ENCODE data around the gene EZH2.

EZH2 gene

DNA sequence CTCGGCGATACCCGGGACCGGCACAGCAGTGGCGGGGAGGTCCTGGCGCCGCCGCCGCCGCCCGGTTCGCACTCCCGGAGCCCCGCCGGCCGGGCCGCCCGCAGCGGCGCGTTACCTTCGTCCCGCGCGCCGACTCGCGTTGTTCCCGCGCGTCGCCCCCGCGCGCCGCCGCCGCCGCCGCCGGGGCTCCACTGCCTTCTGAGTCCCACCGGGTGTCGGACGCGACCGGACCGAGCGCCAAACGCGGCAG, at the start of gene EZH2:
Gene EZH2 (minus strand): TSS at position 243 of the 250 bp plus-strand sequence. CDS start 36,993 bp downstream, outside the sequence.
- DNase-seq (ENCODE audit: low read depth), result no peak

DNA sequence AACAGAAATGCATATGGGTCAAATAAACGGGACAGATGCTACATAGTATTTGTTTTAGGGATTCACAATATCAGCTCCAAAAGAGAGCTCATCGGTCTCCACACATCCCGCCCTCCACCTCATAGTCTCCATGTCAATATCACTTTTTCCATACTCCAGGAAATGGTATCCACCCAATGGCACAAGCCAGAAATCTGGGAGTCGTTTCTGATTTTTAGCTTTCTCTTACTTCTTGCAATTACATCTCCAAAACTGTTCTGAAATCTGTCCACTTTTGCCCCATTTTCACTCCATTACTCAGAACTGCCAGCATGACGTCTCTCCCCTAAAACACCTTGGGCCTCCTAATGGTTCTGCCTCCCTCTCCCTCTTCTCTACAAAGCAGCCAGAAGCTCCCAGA, 47.4 kb upstream of the EZH2 start:
- DNase-seq (ENCODE audit: low read depth), result no peak

DNA sequence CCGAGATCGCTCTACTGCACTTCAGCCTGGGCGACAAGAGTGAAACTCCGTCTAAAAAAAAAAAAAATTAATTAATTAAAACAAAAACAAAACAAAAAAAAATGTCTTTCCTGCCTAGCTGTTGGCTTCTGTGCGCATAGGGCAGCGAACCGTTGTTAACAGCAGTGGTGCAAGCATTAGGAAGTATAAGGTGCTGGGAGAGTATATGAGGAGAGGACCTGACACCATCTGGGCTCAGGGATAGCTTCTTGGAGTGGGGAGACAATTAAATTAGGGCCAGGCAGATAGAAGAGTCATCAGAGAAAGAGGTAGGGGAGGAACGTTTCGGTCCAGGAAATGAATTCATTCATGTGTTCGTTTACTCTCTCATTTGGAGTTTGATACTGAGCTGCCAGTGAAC, 46.2 kb upstream of the EZH2 start:
- DNase-seq (ENCODE audit: low read depth), result no peak

DNA sequence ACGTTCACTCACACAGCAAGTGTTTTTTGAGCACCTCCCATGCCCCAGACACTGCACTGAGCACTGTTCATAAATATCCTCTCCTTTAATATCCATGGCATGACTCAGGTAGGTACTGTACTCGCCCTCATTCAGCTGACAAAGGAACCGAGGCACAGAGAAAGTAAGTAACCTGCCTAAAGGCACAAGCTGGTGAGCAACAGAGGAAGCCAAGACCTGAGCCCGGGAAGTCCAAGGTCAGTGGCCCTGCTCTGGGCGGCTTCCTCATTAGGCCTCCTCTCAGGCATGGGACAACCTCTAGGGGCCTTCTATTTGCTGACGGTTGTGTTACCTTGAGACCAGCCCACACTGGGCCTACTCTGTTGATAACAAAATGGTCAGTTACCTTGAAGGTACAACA, 45.1 kb upstream of the EZH2 start:
- DNase-seq (ENCODE audit: low read depth), result no peak

DNA sequence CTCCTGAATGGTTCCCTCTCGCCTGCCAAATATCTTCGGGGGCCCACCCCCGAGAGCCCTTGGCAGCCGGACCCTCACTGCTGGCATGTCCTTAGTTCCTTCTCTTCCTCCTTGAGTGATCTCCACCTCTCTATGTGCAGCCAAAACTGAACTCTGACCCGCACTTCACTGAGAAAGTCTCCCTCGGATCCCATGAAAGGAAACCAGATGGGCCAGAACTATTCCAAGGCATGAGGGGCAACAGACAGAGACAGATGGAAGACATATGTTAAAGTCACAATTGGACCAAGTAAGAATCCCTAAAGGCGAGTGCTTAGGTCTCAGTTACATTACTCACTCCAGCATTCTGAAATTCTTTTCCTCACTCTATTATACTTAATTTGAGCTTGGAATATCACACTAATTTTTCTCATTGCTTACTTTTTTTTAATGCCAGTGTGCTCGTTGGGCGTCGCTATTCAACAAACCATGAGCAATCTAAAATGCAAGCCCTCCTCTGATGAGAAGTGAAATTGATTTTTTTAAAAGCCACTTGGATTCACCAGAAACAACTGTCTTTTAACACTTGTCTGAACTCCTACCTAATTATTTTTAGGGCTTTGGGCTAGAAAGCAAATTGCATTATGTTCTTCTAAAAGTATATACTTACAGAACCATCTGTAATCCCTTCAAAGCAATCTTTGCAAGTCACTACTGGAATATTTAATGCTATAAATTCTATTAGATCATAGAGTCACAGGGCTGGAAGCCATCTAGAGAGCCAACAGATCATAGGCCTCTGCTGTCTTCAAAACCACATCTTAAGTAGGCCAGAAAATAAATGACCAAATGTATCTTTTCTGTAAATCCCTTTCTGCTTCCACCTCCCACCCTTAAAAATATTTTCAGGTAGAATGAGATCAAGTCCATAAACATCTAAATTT, 43.3 kb upstream of the EZH2 start:
- no peak for DNase-seq (ENCODE audit: low read depth)

DNA sequence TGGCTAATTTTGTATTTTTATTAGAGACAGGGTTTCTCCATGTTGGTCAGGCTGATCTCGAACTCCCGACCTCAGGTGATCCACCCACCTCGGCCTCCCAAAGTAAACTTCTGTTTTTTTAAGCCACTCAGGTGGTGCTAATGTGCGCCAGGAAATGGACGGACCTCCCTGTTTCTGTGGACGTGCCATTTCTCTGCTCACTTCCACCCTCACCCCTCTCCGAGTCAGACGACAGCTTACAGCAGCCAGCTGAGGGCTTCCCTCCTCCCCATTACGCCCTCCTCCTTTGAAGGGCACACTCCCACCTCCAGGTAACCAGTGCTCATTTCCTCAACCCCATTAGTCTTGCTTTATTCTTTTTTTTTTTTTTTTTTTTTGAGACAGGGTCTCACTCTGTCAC, 41.7 kb upstream of the EZH2 start:
- DNase-seq (ENCODE audit: low read depth), result no peak

DNA sequence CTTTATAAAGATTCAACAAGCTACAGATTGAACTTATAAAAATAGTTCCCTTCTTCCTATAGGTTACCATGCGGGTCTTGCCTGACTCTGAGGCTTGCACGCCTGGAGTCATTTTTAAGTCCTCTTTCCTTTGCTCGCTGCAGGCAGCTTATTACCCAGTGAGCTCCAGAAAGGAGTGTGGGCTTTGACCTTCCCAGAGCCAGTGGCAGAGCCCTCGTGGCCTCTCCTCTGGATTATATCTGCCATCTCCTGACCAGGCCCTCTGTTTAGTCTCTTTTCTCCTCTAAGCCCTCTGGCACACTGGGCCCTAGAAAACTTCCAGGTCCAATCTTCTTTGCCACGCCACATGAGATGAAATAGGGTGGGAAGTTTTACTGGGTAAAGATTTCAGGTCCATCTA, 39.9 kb upstream of the EZH2 start:
- DNase-seq (ENCODE audit: low read depth), result no peak

DNA sequence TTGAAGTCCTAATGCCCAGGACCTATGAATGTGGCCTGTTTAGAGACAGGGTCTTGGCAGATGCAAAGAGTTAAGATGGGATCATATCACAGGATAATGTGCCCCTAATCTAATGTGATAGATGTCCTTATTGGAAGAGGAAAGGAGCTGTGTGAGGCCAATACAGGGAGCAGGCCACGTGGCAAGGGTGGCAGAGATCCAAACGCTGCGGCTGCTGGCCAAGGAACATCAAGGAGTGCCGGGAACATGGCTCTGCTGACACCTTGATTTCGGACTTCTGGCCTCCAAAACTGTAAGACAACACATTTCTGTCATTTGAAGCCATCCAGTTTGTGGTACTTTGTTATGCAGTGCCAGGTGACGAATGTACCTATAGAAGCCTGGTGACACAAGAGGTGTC, 37.7 kb upstream of the EZH2 start:
- DNase-seq (ENCODE audit: low read depth), result no peak

DNA sequence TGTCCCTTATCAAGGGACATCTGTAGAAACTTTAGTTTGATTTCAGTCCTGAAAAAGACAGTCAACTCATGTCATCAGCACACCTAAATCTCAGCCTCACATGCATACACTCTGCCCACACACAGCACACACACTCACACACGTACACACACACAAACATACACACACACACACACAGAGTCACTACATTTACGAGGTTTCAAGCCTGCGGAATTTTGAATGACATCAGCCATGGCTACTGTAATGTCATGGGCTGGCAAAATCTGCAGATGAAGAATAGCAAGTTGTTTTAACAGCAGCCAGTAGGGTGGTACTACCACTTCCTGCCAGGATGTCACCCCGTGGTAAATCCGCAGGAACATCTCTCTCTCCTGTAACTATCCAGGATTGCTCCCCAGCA, 37.1 kb upstream of the EZH2 start:
- no peak for DNase-seq (ENCODE audit: low read depth)

DNA sequence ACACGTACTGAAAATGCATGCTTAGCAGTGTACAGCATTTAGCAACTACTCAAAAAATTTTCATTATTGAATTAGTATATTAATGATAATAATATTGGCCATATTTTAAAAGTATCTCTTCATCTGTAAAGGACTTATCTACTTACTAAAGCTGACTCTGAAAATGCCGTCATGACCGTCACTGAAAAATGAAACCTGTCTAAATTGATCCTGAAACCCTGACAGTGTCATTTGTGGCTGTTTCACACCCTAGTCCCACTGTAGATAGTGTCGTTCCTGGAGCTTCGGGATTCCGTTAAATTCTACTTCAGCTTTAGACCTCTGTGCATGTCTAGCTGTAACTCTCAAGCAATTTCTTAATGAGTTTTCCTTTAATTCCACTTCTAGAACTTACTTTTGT, 35.8 kb upstream of the EZH2 start:
- no peak for DNase-seq (ENCODE audit: low read depth)

DNA sequence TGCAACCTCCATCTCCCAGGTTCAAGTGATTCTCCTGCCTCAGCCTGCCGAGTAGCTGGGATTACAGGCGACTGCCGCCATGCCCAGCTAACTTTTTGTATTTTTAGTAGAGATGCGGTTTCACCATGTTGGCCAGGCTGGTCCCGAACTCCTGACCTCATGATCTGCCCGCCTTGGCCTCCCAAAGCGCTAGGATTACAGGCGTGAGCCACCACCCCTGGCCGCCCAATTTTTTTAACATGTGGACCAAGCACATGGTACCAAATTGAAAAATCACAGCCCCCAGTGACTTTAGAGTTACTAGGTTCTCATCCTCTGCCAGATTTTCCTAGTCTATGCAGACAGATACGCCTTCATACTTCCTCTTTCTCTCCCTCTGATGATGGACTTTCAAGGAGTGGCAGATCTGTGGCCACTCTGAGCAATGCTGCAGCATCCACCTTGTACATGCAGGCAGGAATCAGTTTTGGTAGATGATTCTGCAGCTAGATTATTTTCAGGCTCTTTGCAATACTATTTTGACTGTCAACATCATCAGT, 34.0 kb upstream of the EZH2 start:
- no peak for DNase-seq (ENCODE audit: low read depth)

DNA sequence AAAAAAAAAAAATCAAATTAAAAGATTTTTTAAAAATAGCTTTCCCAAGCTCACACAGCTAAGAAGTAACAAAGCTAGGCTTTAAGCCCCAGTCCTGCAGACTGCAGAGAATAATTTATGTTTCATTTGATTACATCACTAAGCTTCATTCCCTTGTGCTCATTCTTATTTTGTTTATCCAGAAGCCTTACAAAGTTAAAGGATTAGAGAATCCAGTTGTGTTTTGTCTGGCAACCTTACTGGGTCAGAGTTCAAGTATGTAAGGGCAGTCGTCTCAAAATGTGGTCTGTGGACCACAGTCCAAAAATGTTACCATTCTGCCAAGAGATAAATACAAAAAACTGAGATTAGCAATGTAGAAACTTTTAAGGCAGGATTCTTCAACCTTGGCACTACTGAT, 32.1 kb upstream of the EZH2 start:
- no peak for DNase-seq (ENCODE audit: low read depth)

DNA sequence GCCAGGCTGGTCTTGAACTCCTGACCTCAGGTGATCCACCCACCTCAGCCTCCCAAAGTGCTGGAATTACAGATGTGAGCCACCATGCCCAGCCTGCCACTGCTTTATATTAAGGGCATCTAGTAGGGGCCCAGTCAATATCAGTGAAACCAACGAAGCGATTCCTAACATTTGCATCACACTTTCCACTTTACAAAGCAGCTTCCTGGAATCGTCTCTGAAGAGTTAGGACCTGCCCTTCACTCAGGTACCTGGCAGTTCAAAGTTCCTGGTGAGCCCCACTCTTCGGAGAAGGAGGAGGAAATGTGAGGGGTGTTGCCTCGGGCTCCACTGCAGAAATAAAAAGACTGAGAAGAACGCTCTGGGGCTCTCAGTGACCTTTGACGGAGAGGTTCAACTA, 31.1 kb upstream of the EZH2 start:
- no peak for DNase-seq (ENCODE audit: low read depth)

DNA sequence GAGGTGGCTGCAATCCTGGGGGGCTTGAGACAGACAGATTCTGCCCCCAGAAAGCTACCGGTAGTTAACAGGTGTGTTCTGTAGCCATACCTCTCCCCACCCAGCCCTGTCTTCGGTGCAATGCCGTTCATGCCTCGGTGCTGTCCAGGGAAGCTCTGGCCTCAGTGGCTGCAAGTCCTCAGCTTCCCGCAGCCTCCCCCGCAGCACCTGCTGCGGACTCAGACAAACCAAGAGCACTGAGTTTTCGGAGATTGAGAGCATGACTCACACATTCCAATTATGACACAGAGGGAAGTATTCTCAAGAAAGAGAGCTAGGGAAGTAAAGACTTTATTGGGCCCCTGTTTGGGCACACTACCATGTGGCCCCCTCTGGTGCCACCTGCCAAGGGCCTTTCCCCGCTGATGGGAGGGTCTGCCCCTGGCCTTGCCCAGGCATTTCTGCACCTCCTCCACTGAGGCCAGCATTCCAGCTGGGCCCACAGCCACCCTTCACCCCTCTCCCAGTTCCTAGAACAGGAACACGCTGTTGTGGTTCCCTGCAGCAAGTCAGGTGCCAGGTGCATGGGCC, 30.2 kb upstream of the EZH2 start:
- peak; percentile 11 for DNase-seq (ENCODE audit: low read depth)

DNA sequence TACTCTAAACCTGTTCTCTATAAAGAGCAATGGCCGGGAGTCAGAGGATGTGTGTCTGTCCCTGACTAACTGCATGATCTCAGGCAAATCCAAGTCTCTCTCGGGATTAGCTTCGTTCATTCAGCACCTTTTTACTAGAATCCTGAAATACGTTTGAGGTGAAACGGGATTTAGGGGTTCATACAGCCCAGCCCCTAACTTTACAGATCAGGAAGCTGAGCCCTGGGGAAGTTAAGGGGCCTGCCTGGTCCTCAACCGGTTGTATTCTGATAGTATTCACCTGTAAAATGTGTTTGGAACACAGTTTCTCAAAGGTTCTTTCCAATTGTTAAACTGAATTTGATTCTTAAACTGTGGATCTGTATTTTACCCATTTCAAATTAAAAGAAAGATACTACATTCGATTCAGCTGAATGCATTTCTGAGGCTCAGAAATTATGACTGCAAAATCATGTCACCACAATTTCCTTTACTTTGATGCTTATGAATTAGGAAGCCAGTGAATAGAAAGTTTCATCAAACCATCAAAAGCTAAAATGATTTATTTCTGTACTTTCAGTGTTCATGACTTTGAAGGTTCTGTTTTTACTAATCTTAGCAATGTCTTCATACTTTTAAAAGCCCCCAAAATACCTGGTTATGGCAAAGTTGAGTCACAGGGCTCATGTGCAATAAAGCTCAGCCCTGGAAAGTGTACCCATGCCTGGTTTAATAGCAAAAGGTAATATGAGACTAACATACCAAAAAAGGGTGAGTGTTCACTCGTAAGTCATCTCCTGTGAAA, 28.9 kb upstream of the EZH2 start:
- peak; percentile 19 for DNase-seq (ENCODE audit: low read depth)

DNA sequence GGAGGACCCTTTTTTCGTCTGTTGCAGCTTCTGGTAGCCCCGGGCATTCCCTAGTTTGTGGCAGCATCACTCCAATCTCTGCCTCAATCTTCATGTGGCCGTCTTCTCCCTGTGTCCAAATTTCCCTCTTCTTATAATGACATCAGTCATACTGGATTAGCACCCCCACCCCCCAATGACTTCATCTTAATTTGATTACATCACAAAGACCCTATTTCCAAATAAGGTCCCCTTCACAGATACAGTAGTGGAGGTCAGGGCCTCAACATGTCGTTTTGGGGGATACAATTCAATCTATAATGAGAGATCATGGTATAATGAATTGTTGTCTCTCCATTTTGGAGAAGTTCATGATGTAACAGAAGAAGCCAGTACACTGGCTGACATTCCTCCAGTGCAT, 28.1 kb upstream of the EZH2 start:
- DNase-seq (ENCODE audit: low read depth), result no peak

DNA sequence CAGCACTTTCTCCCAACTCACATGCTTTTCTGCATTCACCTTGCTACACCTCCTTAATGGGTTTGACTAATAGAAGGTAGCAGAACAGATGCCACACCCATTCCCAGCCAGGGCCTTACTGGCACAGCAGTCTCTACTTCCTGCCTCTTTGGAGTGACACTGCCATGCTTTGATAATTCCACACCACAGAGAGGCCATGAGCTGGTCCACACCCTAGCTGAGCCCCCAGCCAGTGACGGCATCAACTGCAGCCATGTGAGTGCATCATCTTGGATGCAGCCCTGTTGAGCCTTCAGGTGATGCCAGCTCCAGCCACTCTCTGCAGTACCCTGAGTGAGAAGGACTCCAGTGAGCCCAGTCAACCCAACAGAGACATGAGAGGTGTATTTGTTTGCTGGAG, 27.5 kb upstream of the EZH2 start:
- DNase-seq (ENCODE audit: low read depth), result no peak

DNA sequence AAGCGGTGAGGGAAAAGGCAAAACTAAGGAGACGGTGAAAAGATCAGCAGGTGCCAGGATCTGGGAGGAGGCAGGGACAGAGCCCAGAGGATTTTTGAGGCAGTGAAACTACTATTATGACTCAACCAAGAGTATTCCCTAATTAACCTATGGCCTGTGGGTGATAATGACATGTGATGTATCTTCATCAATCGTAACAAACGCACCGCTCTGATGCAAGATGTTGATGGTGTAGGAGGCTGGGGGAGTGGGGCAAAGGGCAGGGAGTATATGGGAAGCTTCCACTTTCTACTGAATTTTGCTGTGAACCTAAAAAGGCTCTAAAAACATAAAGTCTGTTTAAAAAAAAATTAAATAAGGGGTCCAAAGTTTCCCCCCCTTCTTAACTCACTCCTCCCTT, 25.5 kb upstream of the EZH2 start:
- DNase-seq (ENCODE audit: low read depth), result no peak

DNA sequence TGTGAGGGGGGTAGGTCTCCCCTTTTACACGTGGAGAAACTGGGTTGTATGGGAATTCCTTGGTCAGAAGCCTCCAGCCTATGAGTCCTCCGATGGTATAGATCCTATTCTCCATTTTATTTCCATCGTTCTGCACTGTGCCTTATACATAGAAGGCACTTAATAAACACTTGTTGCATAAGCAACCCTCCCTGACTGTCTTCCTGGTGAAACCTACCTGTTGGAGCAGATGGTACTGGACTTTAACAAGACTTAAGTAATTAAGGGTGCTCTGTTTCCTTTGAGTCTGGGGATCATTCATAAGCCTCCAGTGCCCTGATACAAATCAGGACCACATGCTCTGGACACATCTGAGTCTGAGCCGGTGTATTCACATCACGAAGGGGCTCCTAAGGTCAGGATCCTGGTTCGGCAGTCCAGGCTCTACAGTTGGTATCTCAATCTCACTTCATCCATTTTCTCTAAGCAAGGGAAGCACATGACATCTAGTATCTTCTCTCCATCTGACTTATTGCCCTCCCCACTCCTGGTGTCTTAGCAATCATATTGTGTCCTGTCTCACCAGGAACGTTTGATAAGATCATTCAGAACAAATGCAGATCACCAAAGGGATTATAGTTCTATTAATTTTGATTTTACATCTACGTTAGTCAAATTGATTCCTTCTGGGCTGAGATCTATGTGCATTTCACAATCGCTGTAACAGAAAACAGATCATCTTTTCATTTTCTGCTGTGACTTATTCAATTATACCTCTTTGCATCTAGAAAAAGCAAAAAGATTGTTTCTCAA, 22.8 kb upstream of the EZH2 start:
- DNase-seq (ENCODE audit: low read depth), result no peak

DNA sequence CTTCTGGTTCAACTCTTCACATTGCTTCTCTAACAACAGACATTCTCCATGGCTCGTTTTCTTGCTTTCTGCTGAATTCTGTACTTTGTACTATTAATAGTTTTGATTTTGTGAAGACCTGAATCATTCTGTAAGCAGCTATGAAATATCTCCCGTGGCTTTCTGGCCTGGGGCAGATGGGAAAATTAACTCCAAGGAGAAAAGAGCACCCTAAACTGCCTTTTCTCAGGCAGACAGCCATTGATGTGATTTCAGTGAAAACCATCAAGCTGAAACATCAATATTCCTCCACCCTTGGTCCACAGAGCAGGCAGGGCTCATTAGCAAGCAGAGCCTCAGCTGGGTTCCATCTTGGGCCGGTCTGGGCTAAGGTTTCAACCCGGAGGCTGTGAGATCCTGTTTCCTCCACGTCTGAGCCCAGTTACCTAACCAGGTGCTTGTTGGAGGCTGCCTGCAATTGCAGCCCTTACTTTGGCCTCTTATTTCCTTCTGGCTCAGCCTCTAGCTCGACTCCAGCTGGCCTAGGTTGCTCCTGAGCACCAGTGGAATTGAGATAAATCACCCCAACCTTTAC, 21.1 kb upstream of the EZH2 start:
- no peak for DNase-seq (ENCODE audit: low read depth)

DNA sequence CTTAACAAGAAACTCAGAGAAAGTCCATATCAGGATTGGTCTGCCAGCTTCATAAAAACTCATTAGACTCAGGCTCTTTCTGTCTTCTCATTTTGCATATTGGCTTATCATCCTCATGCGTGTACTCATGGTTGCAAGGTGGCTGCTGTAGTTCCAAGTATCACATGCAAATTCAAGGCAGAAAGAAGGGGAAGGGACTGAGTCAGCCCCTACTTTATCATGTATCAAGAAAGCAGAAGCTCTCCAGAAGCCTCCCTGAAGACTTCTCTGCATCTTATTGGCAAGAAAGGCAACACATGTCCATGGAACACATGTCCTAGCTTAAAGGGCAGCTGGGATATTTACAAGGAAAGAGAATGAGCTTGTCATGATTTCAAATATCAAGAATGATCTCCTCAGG, 19.4 kb upstream of the EZH2 start:
- no peak for DNase-seq (ENCODE audit: low read depth)

DNA sequence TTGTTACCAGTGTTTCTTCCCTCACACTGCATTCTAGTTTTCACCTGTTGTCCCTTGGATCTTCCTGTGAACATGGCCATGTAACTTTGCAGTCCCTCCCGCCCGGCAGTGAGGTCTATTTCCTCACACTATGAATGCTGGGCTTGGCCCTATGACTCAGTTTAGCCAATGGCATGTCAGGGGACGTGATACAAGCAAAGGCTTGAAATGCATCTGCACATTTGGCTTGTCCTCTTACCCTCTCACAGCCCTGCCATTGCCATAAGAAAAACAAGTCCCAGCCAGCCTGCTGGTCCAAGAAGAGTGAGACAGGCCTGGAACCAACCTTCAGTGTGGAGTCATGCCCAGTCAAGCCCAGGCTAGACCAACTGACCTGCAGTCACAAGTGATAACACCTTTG, 17.1 kb upstream of the EZH2 start:
- no peak for DNase-seq (ENCODE audit: low read depth)
